Measurements from ENCODE around the gene EHD1. TPM values are rescaled to one million over a fixed set of nuclear protein-coding genes. Genes with fewer than 3 reads are reported as not detected.

The EHD1 gene
- total and polyA plus RNA-seq, 2 of the 8 experiments (the other 6 are each of a cell fraction or from before 2014, with no cell fraction given) = 31.5 to 42.9 TPM

DNA sequence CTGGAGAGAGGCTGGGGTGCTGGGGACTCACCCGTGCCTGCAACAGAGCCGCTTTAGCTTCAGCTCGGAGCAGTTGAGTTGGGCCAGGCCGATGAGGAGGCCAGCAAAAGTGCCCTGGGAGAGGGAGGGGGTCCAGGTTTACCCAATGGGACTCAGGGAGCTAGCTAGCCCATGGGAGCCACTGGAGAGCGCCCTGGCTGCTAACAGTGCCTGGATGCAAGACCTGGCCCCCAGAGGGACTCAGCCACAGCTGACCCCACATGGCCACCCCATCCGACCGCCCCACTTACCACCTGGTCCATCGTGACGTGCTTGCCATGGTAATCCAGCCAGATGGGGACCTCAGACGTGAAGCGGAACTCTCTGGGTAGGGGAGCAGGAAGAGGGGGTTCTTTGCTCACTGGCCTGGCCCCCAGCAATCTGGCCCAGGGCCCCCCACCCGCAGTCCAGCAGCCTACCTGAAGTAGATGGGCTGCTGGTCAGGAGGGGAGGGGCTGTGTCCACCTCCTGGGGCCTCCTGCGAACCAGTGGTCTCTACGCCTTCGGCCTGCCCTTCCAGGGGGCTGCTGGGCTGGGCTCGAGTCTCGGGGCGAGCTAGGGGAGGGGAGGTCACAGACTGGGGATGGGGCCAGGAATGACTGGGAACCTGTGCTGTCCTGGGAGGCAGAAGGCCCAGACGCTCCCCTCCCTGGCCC is 19.1 kb upstream of the EHD1 start:
- CTCF ChIA-PET (ENCODE audit: partially characterized antibody) = interaction anchor here (0.8 to 32.2 kb wide), 6 partner anchors 10 to 43 kb away, joined by 4 to 1058 read pairs (median 13); partner anchors contain the start of genes CDC42BPG and EHD1

More for the DNA sequence above, 19.1 kb upstream of the EHD1 start:
- POLR2A ChIA-PET (ENCODE audit: partially characterized antibody) = interaction anchor here (1.3 to 1.5 kb wide), 2 partner anchors 14 to 50 kb away, joined by 3 to 4 read pairs; no protein-coding TSS in a partner anchor
- Histone ChIP-seq H3K36me3 (ENCODE audit: control insufficient read depth in 2 of 4, insufficient read depth in 4 of 4, low read length in 3 of 4) (peaks cover 0 to 14% (median 1%) of the 10 kb centered on the region in 4 experiments; a peak in 3 of 8 replicates), H3K79me1 (ENCODE audit: low read depth, low read length) (no peaks in the 10 kb centered on the region), H3K14ac (ENCODE audit: insufficient read length) (no peak overlapping the region), H2BK12ac (ENCODE audit: low read depth, low read length) (no peak overlapping the region), H3K79me2 (ENCODE audit: control insufficient read depth in 1 of 2, insufficient read depth in 2 of 2, low read length in 2 of 2) (no peaks in the 10 kb centered on the region), H2AFZ (ENCODE audit: low read length) (no peak overlapping the region), H2BK5ac (ENCODE audit: low read depth, low read length) (no peak overlapping the region), H3K18ac (ENCODE audit: extremely low read depth, low read length) (no peak overlapping the region), H3K4ac (replicated peaks; ENCODE audit: insufficient read length, low read depth, low read length) (no peak overlapping the region), H4K8ac (ENCODE audit: extremely low read depth, insufficient read depth, low read length) (no peak overlapping the region), H2BK20ac (ENCODE audit: low read length) (no peak overlapping the region), H2BK15ac (ENCODE audit: low read length) (no peak overlapping the region), H3K9ac (replicated peaks in 1 of 4; ENCODE audit: extremely low read depth in 1 of 4, low read depth in 3 of 4, low read length in 3 of 4) (no peak overlapping the region), H3K23me2 (ENCODE audit: low read depth, low read length) (no peaks in the 10 kb centered on the region), H3K9me3 (ENCODE audit: insufficient read depth in 2 of 2, low read depth in 1 of 2, low read length in 1 of 2) (no peaks in the 10 kb centered on the region), H3K27me3 (replicated peaks in 1 of 4; ENCODE audit: control insufficient read depth in 3 of 4, extremely low read depth in 1 of 4, insufficient read depth in 3 of 4, low read length in 3 of 4) (no peaks in the 10 kb centered on the region), H2BK120ac (replicated peaks; ENCODE audit: low read depth, low read length) (no peak overlapping the region), H3K27ac (ENCODE audit: low read depth, low read length) (no peak overlapping the region), H3K4me2 (ENCODE audit: insufficient read depth in 1 of 2, low read depth in 2 of 2, low read length in 2 of 2) (no peak overlapping the region), H4K91ac (replicated peaks; ENCODE audit: insufficient read length, low read length) (no peak overlapping the region), H3K56ac (replicated peaks; ENCODE audit: insufficient read length, low read depth, low read length) (no peak overlapping the region), H3K4me1 (replicated peaks in 1 of 4; ENCODE audit: control insufficient read depth in 3 of 4, insufficient read depth in 4 of 4, low read length in 3 of 4) (peaks cover 0 to 2% (median under 1%) of the 10 kb centered on the region in 4 experiments; a peak in 2 of 7 replicates), H3K23ac (ENCODE audit: insufficient read length) (no peak overlapping the region), H2AK5ac (ENCODE audit: low read depth, low read length) (no peak overlapping the region), H4K20me1 (replicated peaks in 1 of 2; ENCODE audit: control insufficient read depth in 1 of 2, insufficient read depth in 2 of 2, low read length in 2 of 2) (peaks cover 0 to 3% of the 10 kb centered on the region in 2 experiments), H3K4me3 (ENCODE audit: extremely low read depth in 1 of 4, insufficient read depth in 2 of 4, low read depth in 3 of 4, low read length in 4 of 4) (no peak overlapping the region), H4K5ac (ENCODE audit: insufficient read length, low read depth, low read length) (no peak overlapping the region)
- FAIRE-seq = no peak
- DNase-seq (ENCODE audit: low read depth in 1 of 2, low spot score in 2 of 2) = no peak
- WGBS, 2 experiments (ENCODE audit: extremely low coverage in 1 of 2, insufficient coverage in 1 of 2, insufficient read length in 1 of 2, insufficient replicate concordance in 2 of 2, low coverage in 1 of 2, low lambda C conversion rate in 2 of 2, missing lambda C conversion rate in 1 of 2) = 92% methylated on average over 12 of the region's 19 CpGs; no CpG with 5 or more reads in 1 of the 2 experiments
- TF ChIP-seq BCL11A (IDR thresholded peaks at IDR 0.05; ENCODE audit: low read depth in 2 of 2, low read length in 2 of 2) = no peak
